ENCODE results near the gene ITCH. TPM values are rescaled to one million over a fixed set of nuclear protein-coding genes. Genes with fewer than 3 reads are reported as not detected.
"Not testable (repeated sequence)": the region's sequence is repeated elsewhere in the genome, so short reads cannot be mapped to it uniquely, and the experiment has no call there.

ITCH gene
- total RNA-seq, 2 experiments from 2014 or later, result 26.1 to 36.8 TPM

- H4K20me1 ChIP-seq (ENCODE audit: insufficient read depth, low read length); H3K27ac ChIP-seq (ENCODE audit: low read depth, low read length, poor library complexity, severe bottlenecking); intact Hi-C loops (cut with micrococcal nuclease; ENCODE audit: unreplicated experiment); CTCF ChIA-PET (ENCODE audit: unreplicated experiment); H3K9me3 ChIP-seq (ENCODE audit: low read length); H2AFZ ChIP-seq (ENCODE audit: low read length); H3K4me2 ChIP-seq (ENCODE audit: low read length); H3K4me1 ChIP-seq (ENCODE audit: insufficient read depth, low read length, poor library complexity, severe bottlenecking); DNase-seq (ENCODE audit: low spot score); H3K36me3 ChIP-seq (ENCODE audit: insufficient read depth, low read length); H3K79me2 ChIP-seq (ENCODE audit: insufficient read depth, low read depth, low read length); BruUV-seq (replicated peaks); H3K4me3 ChIP-seq (ENCODE audit: low read depth, low read length, poor library complexity, severe bottlenecking); H3K9me2 ChIP-seq (ENCODE audit: insufficient read depth, low read length); POLR2A ChIA-PET: not testable (repeated sequence)
These were observed 16.6 kb upstream of the ITCH start for GRCh38 chr20:34346533-34346865.

GRCh38 chr20:34347571-34347970, 15.5 kb upstream of the ITCH start:
- ChIA-PET CTCF (ENCODE audit: unreplicated experiment) (no interaction called here), POLR2A (interaction anchor here (0.7 kb wide), 1 partner anchor 162 kb away, joined by 4 read pairs; no protein-coding TSS in a partner anchor)
- Histone ChIP-seq H4K20me1 (ENCODE audit: insufficient read depth, low read length) (no peaks in the 10 kb centered on the region), H3K4me3 (ENCODE audit: low read depth, low read length, poor library complexity, severe bottlenecking) (no peak overlapping the region), H3K79me2 (ENCODE audit: insufficient read depth, low read depth, low read length) (no peaks in the 10 kb centered on the region), H3K4me2 (ENCODE audit: low read length) (no peak overlapping the region), H2AFZ (ENCODE audit: low read length) (no peak overlapping the region), H3K36me3 (ENCODE audit: insufficient read depth, low read length) (no peaks in the 10 kb centered on the region), H3K9me2 (ENCODE audit: insufficient read depth, low read length) (no peaks in the 10 kb centered on the region), H3K4me1 (ENCODE audit: insufficient read depth, low read length, poor library complexity, severe bottlenecking) (no peaks in the 10 kb centered on the region), H3K27ac (ENCODE audit: low read depth, low read length, poor library complexity, severe bottlenecking) (no peak overlapping the region), H3K9me3 (ENCODE audit: low read length) (no peaks in the 10 kb centered on the region)
- no peak for TF ChIP-seq EZH2phosphoT487 (IDR thresholded peaks at IDR 0.05; ENCODE audit: borderline replicate concordance, low read depth, low read length)
- no peak for TF ChIP-seq CTCF (conservative IDR thresholded peaks at IDR 0.05; ENCODE audit: low read length)
- DNase-seq (ENCODE audit: low spot score), result no peak
- intact Hi-C loops (cut with micrococcal nuclease; ENCODE audit: unreplicated experiment), result no loop called here
- BruUV-seq (replicated peaks), result no TSS peak

GRCh38 chr20:34350095-34350494, 13.0 kb upstream of the ITCH start:
- no peaks in the 10 kb centered on the region for H3K9me2 ChIP-seq (ENCODE audit: insufficient read depth, low read length)
- POLR2A ChIA-PET, result interaction anchor here (0.9 kb wide), 1 partner anchor 10 kb away, joined by 3 read pairs; no protein-coding TSS in a partner anchor
- no peaks in the 10 kb centered on the region for H3K79me2 ChIP-seq (ENCODE audit: insufficient read depth, low read depth, low read length)
- no peak for TF ChIP-seq CTCF (conservative IDR thresholded peaks at IDR 0.05; ENCODE audit: low read length)
- no peak for TF ChIP-seq EZH2phosphoT487 (IDR thresholded peaks at IDR 0.05; ENCODE audit: borderline replicate concordance, low read depth, low read length)
- H3K4me1 ChIP-seq (ENCODE audit: insufficient read depth, low read length, poor library complexity, severe bottlenecking), result no peaks in the 10 kb centered on the region
- intact Hi-C loops (cut with micrococcal nuclease; ENCODE audit: unreplicated experiment), result no loop called here
- CTCF ChIA-PET (ENCODE audit: unreplicated experiment), result no interaction called here
- H2AFZ ChIP-seq (ENCODE audit: low read length), result no peak overlapping the region
- H3K4me3 ChIP-seq (ENCODE audit: low read depth, low read length, poor library complexity, severe bottlenecking), result no peak overlapping the region
- H3K4me2 ChIP-seq (ENCODE audit: low read length), result no peak overlapping the region
- H4K20me1 ChIP-seq (ENCODE audit: insufficient read depth, low read length), result no peaks in the 10 kb centered on the region
- H3K9me3 ChIP-seq (ENCODE audit: low read length), result no peaks in the 10 kb centered on the region
- H3K27ac ChIP-seq (ENCODE audit: low read depth, low read length, poor library complexity, severe bottlenecking), result no peak overlapping the region
- no peak for DNase-seq (ENCODE audit: low spot score)
- no TSS peak for BruUV-seq (replicated peaks)
- H3K36me3 ChIP-seq (ENCODE audit: insufficient read depth, low read length), result no peaks in the 10 kb centered on the region

GRCh38 chr20:34353467-34353866, 9.6 kb upstream of the ITCH start:
- H4K20me1 ChIP-seq (ENCODE audit: insufficient read depth, low read length); CTCF ChIA-PET (ENCODE audit: unreplicated experiment); BruUV-seq (replicated peaks); H3K4me3 ChIP-seq (ENCODE audit: low read depth, low read length, poor library complexity, severe bottlenecking); H3K9me3 ChIP-seq (ENCODE audit: low read length); H3K9me2 ChIP-seq (ENCODE audit: insufficient read depth, low read length); H2AFZ ChIP-seq (ENCODE audit: low read length); DNase-seq (ENCODE audit: low spot score); H3K4me1 ChIP-seq (ENCODE audit: insufficient read depth, low read length, poor library complexity, severe bottlenecking); H3K36me3 ChIP-seq (ENCODE audit: insufficient read depth, low read length); intact Hi-C loops (cut with micrococcal nuclease; ENCODE audit: unreplicated experiment); H3K4me2 ChIP-seq (ENCODE audit: low read length); POLR2A ChIA-PET; H3K79me2 ChIP-seq (ENCODE audit: insufficient read depth, low read depth, low read length); H3K27ac ChIP-seq (ENCODE audit: low read depth, low read length, poor library complexity, severe bottlenecking): not testable (repeated sequence)
